Kidney (tissue), 14 donors: ENCODE data around the gene ASTN1. TPM values are rescaled to one million over a fixed set of nuclear protein-coding genes. Genes with fewer than 3 reads are reported as not detected.

Experiments
- DNase-seq, 5 donors: peaks; one replicate each; pipeline ENCODE4 v3.0.0-alpha.2; 2013 to 2020
- FAIRE-seq: peaks from 2 replicates; lab custom pipeline; 2012; peaks lifted over from hg19 to GRCh38; lab: Jason Lieb, UNC
- H3K27ac ChIP-seq, 2 donors: one replicate each; pipeline ENCODE4 v1.7.0; 2013; ENCODE audit warnings: low read depth in 2 of 2, low read length in 2 of 2, inconsistent platforms in 1 of 2
- H3K27me3 ChIP-seq: one replicate; pipeline ENCODE4 v1.7.1; 2013; ENCODE audit warnings: low read length, inconsistent platforms; ENCODE audit not compliant: control insufficient read depth, insufficient read depth
- H3K36me3 ChIP-seq, 3 donors: one replicate each; pipeline versions ENCODE4 v1.7.0 to v1.7.1; 2013; ENCODE audit warnings: low read length in 3 of 3, control low read depth in 1 of 3, inconsistent platforms in 1 of 3; ENCODE audit not compliant: insufficient read depth in 3 of 3, control insufficient read depth in 2 of 3
- H3K4me1 ChIP-seq, 3 donors: one replicate each; pipeline versions ENCODE4 v1.7.0 to v1.7.1; 2013; ENCODE audit warnings: low read length in 3 of 3, inconsistent platforms in 1 of 3, low read depth in 1 of 3; ENCODE audit not compliant: control insufficient read depth in 2 of 3, insufficient read depth in 2 of 3
- H3K4me3 ChIP-seq, 3 donors: one replicate each; pipeline versions ENCODE4 v1.7.0 to v1.8.1; 2013; ENCODE audit warnings: low read length in 3 of 3, control low read depth in 1 of 3, inconsistent platforms in 1 of 3
- H3K9ac ChIP-seq, 3 donors: one replicate each; pipeline versions ENCODE4 v1.7.0 to v1.7.1; 2013; ENCODE audit warnings: low read length in 3 of 3, control low read depth in 1 of 3, inconsistent platforms in 1 of 3
- H3K9me3 ChIP-seq, 3 donors: one replicate each; pipeline versions ENCODE4 v1.7.0 to v1.7.1; 2013; ENCODE audit warnings: low read length in 3 of 3, control low read depth in 1 of 3, inconsistent platforms in 1 of 3; ENCODE audit not compliant: control insufficient read depth in 2 of 3, insufficient read depth in 1 of 3
- CTCF ChIP-seq: IDR thresholded peaks from 3 replicates; pipeline ENCODE4 v1.5.1; 2012; ENCODE audit warnings: mild to moderate bottlenecking, moderate library complexity, borderline replicate concordance; ENCODE audit not compliant: insufficient read depth; ENCODE audit errors: extremely low read depth
- intact Hi-C: fragments of 100-400 bp; cut with DNase I; formaldehyde crosslinking; loops from one replicate; pipeline ENCODE4 v1.11.1; 2022
- polyA plus RNA-seq: library from polyadenylated mRNA; stranded (reverse); fragments of 350-450 nt; fragmentation: Illumina TruSeq; extraction: RNeasy Lipid Tissue Mini Kit (QIAGEN cat#74804); gene quantifications from one replicate; pipeline ENCODE4 v1.2.3, GENCODE V29; 2014; ENCODE audit warnings: low read depth, low replicate concordance; ENCODE audit not compliant: insufficient read depth
- total RNA-seq: library from RNA; stranded (reverse); fragmentation: NEBNext Ultra II Directional; extraction: Animal tissue kit (Norgen Biotek cat#: 25700); gene quantifications from one replicate; pipeline ENCODE4 v1.2.1, GENCODE V29; 2021
- donor health status: control.
- donor health status: control.
- donor health status: control.
- donor health status: control.
- donor health status: control.
- donor health status: DM: yes; HTN: yes; CAD: no.
- donor health status: Normal renal cell carcinoma (clear cell type).

ASTN1 gene
- total and polyA plus RNA-seq, 2 donors from 2014 or later = 0.19 to 0.25 TPM

- intact Hi-C loops = no loop called here
- Histone ChIP-seq H3K27ac (no peak overlapping the region), H3K27me3 (no peaks in the 10 kb centered on the region), H3K36me3 (no peaks in the 10 kb centered on the region), H3K4me1 (no peaks in the 10 kb centered on the region), H3K9me3 (no peaks in the 10 kb centered on the region), H3K4me3 (no peak overlapping the region), H3K9ac (no peak overlapping the region)
- TF ChIP-seq CTCF = no peak
- DNase-seq (peak in 3 of 5 donors; percentile 28 to 70 (median 45)), FAIRE-seq (no peak)
Observed at GRCh38 chr1:177007437-177008161, 156.9 kb downstream of the ASTN1 start.

- intact Hi-C loops = no loop called here
- no peak for FAIRE-seq
- H3K9ac ChIP-seq = no peak overlapping the region
- no peaks in the 10 kb centered on the region for H3K4me1 ChIP-seq
- no peaks in the 10 kb centered on the region for H3K36me3 ChIP-seq
- no peak for TF ChIP-seq CTCF
- H3K27ac ChIP-seq = no peak overlapping the region
- no peaks in the 10 kb centered on the region for H3K9me3 ChIP-seq
- no peak for DNase-seq
- H3K27me3 ChIP-seq = no peaks in the 10 kb centered on the region
- H3K4me3 ChIP-seq = no peak overlapping the region
Observed at GRCh38 chr1:177002891-177003290, 161.6 kb downstream of the ASTN1 start.

GRCh38 chr1:177001556-177001955 is 163.0 kb downstream of the ASTN1 start:
- no peaks in the 10 kb centered on the region for H3K4me1 ChIP-seq
- intact Hi-C loops = no loop called here
- H3K36me3 ChIP-seq = no peaks in the 10 kb centered on the region
- FAIRE-seq (no peak), DNase-seq (no peak)
- H3K9ac ChIP-seq = no peak overlapping the region
- no peak overlapping the region for H3K4me3 ChIP-seq
- no peak for TF ChIP-seq CTCF
- no peak overlapping the region for H3K27ac ChIP-seq
- no peaks in the 10 kb centered on the region for H3K9me3 ChIP-seq
- no peaks in the 10 kb centered on the region for H3K27me3 ChIP-seq
